AG04449 (cell line): Measurements from ENCODE around the gene SLC38A2.

Source experiments
- CTCF ChIA-PET: fragments of 350-600 bp; formaldehyde crosslinking; extraction: SDS; loops from one replicate; lab custom pipeline; 2021; ENCODE audit warnings: antibody characterized with exemption; lab: Yijun Ruan, JAX
- POLR2A ChIA-PET: fragments of 400-600, 350-600 bp; formaldehyde crosslinking; extraction: SDS; loops from one replicate; lab custom pipeline; 2020; ENCODE audit warnings: antibody characterized with exemption, inconsistent platforms; lab: Yijun Ruan, JAX
- DNase-seq: peaks from one replicate; pipeline ENCODE4 v3.0.0-alpha.2; 2010; ENCODE audit warnings: low read depth, low spot score
- H3K4me3 ChIP-seq: 2 replicates; pipeline ENCODE4 v1.5.1; 2011; ENCODE audit warnings: low read depth, mild to moderate bottlenecking, control low read depth, low read length
- TF ChIP-seq, protein P1 (sequence below): IDR thresholded peaks from one replicate; pipeline ENCODE4 v1.5.1; 2011; ENCODE audit warnings: mild to moderate bottlenecking, moderate library complexity, low read length, control low read depth, inconsistent platforms; ENCODE audit not compliant: insufficient read depth; ENCODE audit errors: missing control alignments

Gene SLC38A2

DNA sequence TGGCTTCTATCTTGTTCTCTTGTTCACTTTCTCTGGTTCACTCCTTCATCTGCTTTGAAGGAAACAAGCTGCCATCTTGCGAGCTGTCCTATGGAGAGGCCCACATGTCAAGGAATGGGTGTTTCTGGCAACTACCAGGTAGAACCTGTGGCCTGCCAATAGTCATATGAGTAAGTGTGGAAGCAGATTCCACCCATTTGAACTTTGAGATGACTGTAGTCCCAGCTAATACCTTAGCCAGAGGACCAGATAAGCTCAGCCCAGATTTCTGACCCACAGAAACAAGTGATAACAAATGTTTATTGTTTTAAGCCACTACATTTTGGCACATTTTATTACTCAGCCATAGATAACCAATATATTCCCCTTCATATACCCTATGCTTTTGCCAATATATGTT is 4.0 kb upstream of the SLC38A2 start:
- no peak for DNase-seq
- POLR2A ChIA-PET, result no interaction called here
- no peak overlapping the region for H3K4me3 ChIP-seq
- TF ChIP-seq, protein P1, sequence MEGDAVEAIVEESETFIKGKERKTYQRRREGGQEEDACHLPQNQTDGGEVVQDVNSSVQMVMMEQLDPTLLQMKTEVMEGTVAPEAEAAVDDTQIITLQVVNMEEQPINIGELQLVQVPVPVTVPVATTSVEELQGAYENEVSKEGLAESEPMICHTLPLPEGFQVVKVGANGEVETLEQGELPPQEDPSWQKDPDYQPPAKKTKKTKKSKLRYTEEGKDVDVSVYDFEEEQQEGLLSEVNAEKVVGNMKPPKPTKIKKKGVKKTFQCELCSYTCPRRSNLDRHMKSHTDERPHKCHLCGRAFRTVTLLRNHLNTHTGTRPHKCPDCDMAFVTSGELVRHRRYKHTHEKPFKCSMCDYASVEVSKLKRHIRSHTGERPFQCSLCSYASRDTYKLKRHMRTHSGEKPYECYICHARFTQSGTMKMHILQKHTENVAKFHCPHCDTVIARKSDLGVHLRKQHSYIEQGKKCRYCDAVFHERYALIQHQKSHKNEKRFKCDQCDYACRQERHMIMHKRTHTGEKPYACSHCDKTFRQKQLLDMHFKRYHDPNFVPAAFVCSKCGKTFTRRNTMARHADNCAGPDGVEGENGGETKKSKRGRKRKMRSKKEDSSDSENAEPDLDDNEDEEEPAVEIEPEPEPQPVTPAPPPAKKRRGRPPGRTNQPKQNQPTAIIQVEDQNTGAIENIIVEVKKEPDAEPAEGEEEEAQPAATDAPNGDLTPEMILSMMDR, result no peak
- CTCF ChIA-PET, result interaction anchor here (1.0 to 1.6 kb wide), 4 partner anchors 34 to 533 kb away, joined by 3 to 4 read pairs (median 3); no protein-coding TSS in a partner anchor

DNA sequence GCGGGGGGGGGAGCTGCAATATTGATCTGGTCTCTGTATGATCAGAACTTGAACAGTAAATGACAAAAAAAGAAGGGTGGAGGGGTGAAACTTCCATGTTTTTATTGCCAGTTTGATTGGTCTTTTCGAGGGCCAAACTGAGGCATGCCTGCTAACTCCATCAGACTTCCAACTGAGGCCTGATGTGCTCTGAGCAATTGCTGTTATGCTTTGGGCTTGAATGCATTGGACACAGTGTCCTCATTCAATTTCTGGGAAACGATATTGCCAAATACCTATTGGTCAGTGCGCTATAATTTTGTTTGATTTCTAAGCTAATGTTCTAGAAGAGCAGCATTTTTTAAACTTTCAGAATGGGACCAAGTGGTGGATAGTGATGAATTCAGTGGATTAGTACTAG is 2.1 kb upstream of the SLC38A2 start:
- CTCF ChIA-PET, result interaction anchor here (1.8 to 2.2 kb wide), 2 partner anchors 302 to 304 kb away, joined by 3 to 5 read pairs; no protein-coding TSS in a partner anchor

DNA sequence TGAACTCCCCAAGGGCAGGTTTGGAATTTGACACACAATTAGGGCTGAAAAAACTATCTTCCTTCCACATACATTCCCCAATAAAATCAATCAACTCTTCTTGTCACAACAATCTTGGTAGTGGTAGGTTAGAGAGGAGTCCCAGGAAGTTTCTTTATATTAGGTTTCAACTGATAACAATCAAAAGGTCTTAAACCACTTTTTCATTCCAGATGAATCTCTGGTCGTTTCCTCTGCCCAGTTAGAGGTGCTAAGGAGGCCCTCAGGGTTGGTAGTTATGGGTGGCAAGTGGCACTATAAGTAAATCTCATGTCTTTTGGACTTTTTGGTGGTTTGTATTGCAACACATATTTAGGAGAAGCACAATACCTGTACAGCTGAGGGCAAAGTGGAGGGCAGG is 1.7 kb upstream of the SLC38A2 start:
- TF ChIP-seq, protein P1, result no peak
- ChIA-PET POLR2A (no interaction called here), CTCF (interaction anchor here (2.2 kb wide), 1 partner anchor 302 kb away, joined by 5 read pairs; no protein-coding TSS in a partner anchor)
- no peak for DNase-seq
- no peak overlapping the region for H3K4me3 ChIP-seq

More for the DNA sequence above, 2.1 kb upstream of the SLC38A2 start:
- DNase-seq, result no peak
- H3K4me3 ChIP-seq, result no peak overlapping the region
- TF ChIP-seq, protein P1, result no peak
- POLR2A ChIA-PET, result no interaction called here

DNA sequence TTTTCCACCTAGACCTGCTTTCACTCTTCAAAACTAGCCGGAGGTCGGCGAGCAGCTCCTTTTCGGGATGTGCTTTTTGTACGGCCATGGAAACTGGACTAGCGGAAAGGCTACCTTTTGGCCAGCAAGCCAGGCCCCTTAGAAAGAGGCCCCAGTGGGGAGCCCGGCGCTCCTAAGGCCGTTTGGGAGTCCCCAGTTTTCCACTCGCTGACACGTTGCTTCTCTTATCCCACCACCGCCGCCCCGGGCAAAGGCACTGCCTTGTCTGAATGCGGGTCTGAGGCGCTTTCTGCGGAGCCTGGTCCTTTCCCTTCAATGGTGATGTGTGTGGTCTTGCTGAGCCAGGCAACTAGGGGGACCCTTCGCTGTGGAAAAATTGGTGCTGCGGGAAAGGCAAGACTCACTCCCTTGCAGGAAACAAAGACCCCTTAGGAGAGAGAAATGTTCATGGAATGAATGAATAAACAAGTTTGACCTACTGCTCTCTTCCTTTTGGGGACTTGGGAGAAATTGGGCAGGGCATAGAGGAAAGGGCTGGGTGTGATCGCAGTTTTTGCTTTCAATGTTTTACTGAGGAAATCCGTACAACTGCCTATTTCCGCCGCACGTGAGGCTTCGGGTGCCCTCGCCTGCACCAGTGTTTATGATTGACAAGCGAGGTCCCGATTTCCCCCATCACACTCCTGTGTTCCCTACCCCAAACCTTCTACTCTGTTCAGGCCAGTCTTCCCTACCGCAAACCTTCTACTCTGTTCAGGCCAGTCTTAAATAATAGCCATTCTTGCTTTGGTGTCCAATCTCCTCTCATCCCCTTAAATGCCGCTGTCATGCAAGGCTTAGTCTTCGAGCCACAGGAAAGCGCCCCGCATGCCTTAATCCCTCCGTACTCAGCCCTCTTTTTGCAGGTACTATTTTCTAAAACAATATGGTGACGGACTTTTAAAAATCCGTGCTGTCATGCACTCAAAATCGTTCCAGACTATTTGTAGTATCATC is 1.0 kb upstream of the SLC38A2 start:
- DNase-seq, result no peak
- ChIA-PET POLR2A (no interaction called here), CTCF (interaction anchor here (0.7 to 2.2 kb wide), 4 partner anchors 10 to 551 kb away, joined by 3 to 5 read pairs (median 3); no protein-coding TSS in a partner anchor)
- H3K4me3 ChIP-seq, result peak overlapping the region; percentile 64
- TF ChIP-seq, protein P1, result peak; percentile 23

DNA sequence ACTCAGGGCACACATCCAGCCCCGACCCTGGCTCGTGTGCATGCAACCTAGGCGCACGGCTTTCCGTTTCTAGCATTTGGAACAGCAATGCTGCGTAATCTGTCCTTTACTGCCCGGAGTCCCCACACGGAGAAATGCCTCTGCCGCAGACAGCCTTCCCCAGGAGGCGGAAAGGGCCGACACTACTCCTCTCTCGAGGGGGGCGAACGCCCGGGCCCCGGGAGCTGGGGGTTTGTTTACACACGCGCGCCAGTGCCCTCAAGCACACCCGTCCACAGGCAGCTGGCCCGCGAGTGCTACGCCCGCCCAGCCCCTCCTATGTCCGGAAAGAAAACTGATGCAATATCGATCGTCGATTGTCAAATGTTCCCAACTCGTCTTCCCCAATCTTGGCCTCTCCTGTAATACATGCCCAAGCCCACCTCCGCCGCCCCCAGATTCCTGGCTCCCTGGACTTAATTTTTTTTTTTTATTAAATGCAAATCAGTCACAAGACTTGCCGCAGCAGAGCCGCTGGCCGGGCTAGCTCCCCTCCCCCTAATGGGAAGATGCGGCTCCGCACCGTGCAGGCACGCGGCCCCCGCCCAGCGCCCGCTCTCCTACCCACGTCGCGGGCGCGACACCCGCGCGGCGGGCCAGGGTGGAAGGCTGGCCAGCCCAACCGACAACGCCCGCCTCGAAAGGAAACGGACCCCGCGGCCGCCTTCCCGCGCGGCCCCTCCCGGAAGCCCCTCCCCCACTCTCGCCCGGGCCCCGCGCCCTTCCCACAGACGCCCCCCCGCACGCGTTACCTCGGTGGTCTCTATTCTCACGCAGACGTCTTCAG is 642 bp downstream of the SLC38A2 start:
- CTCF ChIA-PET, result interaction anchor here (0.9 to 1.2 kb wide), 3 partner anchors 9 to 552 kb away, joined by 3 read pairs; no protein-coding TSS in a partner anchor
- POLR2A ChIA-PET, result interaction anchor here (0.6 to 2.9 kb wide), 19 partner anchors 9 to 462 kb away, joined by 3 to 32 read pairs (median 6); no protein-coding TSS in a partner anchor
- DNase-seq, result no peak
- TF ChIP-seq, protein P1, result no peak
- peak overlapping the region; percentile 73 for H3K4me3 ChIP-seq
